ENCODE results near the gene EIPR1. TPM values are rescaled to one million over a fixed set of nuclear protein-coding genes. Genes with fewer than 3 reads are reported as not detected.

The EIPR1 gene
- total RNA-seq, 1 experiment from 2014 or later: 27.8 TPM

DNA sequence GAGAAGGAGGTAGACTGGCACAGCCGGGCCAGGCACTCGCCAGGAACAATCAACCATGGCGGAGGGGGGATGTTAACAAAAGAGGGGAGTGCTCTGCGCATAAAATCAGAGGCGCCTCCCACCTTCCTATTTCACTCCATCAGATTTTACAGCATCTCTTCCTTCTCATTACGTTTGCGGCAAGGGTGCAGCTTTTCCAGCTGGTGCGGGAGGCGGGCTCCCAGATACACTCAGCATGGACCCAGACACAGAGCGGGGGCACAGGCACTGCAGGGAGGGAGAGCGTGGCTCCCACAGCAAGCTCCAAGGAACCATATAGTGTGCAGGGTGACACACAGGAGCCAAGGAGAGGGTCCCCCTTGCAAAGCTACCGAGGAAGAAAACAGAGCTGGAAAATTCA, 176.3 kb downstream of the EIPR1 start:
- H3K4me1 ChIP-seq (ENCODE audit: insufficient read depth, low read length): 0 out of 2 replicates have a peak, but pooled peaks cover 3% of the 10 kb centered on the region
- peaks cover 33 to 52% of the 10 kb centered on the region in 2 experiments for H3K4me1 Mint-ChIP-seq
- H3K56ac ChIP-seq (ENCODE audit: insufficient read length, low read depth, low read length): no peak overlapping the region
- no peak overlapping the region for H2BK20ac ChIP-seq (ENCODE audit: low read depth, low read length, poor library complexity, severe bottlenecking)
- peaks cover 14% of the 10 kb centered on the region in 2 experiments for H3K9me3 Mint-ChIP-seq
- no peaks in the 10 kb centered on the region for H3K27me3 Mint-ChIP-seq (ENCODE audit: low read depth)
- H3K79me2 ChIP-seq (ENCODE audit: insufficient read depth, low read length): no peaks in the 10 kb centered on the region
- no peaks in the 10 kb centered on the region for H3K27me3 ChIP-seq (ENCODE audit: insufficient read depth, low read length)
- no peak overlapping the region for H3K23ac ChIP-seq (ENCODE audit: insufficient read length, low read depth, low read length)
- H2BK120ac ChIP-seq (ENCODE audit: low read depth, low read length, poor library complexity, severe bottlenecking): no peak overlapping the region
- no peak overlapping the region for H4K91ac ChIP-seq (ENCODE audit: insufficient read length, low read depth, low read length)
- H3K36me3 Mint-ChIP-seq (ENCODE audit: insufficient read depth in 1 of 3, low read depth in 3 of 3): peaks cover 18 to 23% (median 20%) of the 10 kb centered on the region in 3 experiments
- peak overlapping the region in 2 of 3 experiments; percentile 66 to 90; a peak in 2 of 7 replicates for H3K27ac Mint-ChIP-seq
- TF ChIP-seq CTCF (conservative IDR thresholded peaks at IDR 0.05): no peak
- no peak overlapping the region for H4K5ac ChIP-seq (ENCODE audit: insufficient read length, low read depth, low read length)
- no peak overlapping the region for H2AK5ac ChIP-seq (ENCODE audit: insufficient read length, low read length)
- H4K20me1 ChIP-seq (ENCODE audit: control insufficient read depth, insufficient read depth, insufficient read length): no peaks in the 10 kb centered on the region
- no peak overlapping the region for H3K9ac ChIP-seq (ENCODE audit: extremely low read depth, insufficient read length, low read length)
- no CpG with 5 or more reads among the region's 12 CpGs for WGBS (ENCODE audit: extremely low coverage, insufficient read length, low lambda C conversion rate)
- no peak overlapping the region for H3K27ac ChIP-seq (ENCODE audit: insufficient read length, low read depth, low read length)
- H3K14ac ChIP-seq (ENCODE audit: insufficient read depth, low read length): no peak overlapping the region; the same call in 1 of the 2 replicates
- H3K4me2 ChIP-seq (ENCODE audit: insufficient read depth, insufficient read length, low read length): no peak overlapping the region
- no peak overlapping the region for H2AFZ ChIP-seq (ENCODE audit: low read length)
- H3K4me3 Mint-ChIP-seq: no peak overlapping the region
- no peak overlapping the region for H4K8ac ChIP-seq (replicated peaks; ENCODE audit: insufficient read length, low read depth, low read length)
- H3T11ph ChIP-seq (ENCODE audit: low read length): no peak overlapping the region
- no peak for DNase-seq
- no peak overlapping the region for H3K4ac ChIP-seq (ENCODE audit: low read depth, low read length)
- no peaks in the 10 kb centered on the region for H3K9me3 ChIP-seq (ENCODE audit: control insufficient read depth, low read depth, low read length)
- H2BK12ac ChIP-seq (ENCODE audit: insufficient read length, low read depth, low read length): no peak overlapping the region
- no peak overlapping the region for H2BK5ac ChIP-seq (ENCODE audit: insufficient read length, low read length)
- H2BK15ac ChIP-seq (ENCODE audit: low read depth, low read length): no peak overlapping the region
- H3K18ac ChIP-seq (ENCODE audit: insufficient read length, low read depth, low read length): no peak overlapping the region
- H3K23me2 ChIP-seq (ENCODE audit: insufficient read length, low read depth, low read length, poor library complexity, severe bottlenecking): no peaks in the 10 kb centered on the region
- no peaks in the 10 kb centered on the region for H3K79me1 ChIP-seq (ENCODE audit: insufficient read depth, low read depth, low read length, poor library complexity, severe bottlenecking)
